IMR-90 (cell line): ENCODE data around the gene HNRNPUL1. TPM values are rescaled to one million over a fixed set of nuclear protein-coding genes. Genes with fewer than 3 reads are reported as not detected.

Experiments used
- ATAC-seq: fragments of 200-7000 bp; cut with Tn5 transposase; 2 replicates; pipeline ENCODE4 v1.9.1; 2020; ENCODE audit warnings: low read depth, mild to moderate bottlenecking, moderate library complexity
- BruUV-seq: library from RNA; stranded (reverse); fragments of 400-500 nt; replicated peaks from 2 replicates; lab custom pipeline; 2021; lab: Mats Ljungman, UMichigan
- CTCF ChIA-PET: fragments of 300-600 bp; formaldehyde crosslinking; extraction: SDS; loops from one replicate; lab custom pipeline; 2021; ENCODE audit warnings: antibody characterized with exemption; lab: Yijun Ruan, JAX
- POLR2A ChIA-PET: fragments of 300-600 bp; sonication (Branson Sonifier 250); formaldehyde crosslinking; loops from one replicate; lab custom pipeline; 2022; ENCODE audit warnings: antibody characterized with exemption; ENCODE audit not compliant: unreplicated experiment; lab: Charles Lee
- DNase-seq: peaks from one replicate; pipeline ENCODE4 v3.0.0; 2013
- H2AFZ ChIP-seq: replicated peaks from 2 replicates; pipeline ENCODE3; 2013; ENCODE audit warnings: low read length, mild to moderate bottlenecking; ENCODE audit not compliant: poor library complexity
- H2AK5ac ChIP-seq: 2 replicates; pipeline ENCODE4 v1.6.1; 2013; ENCODE audit warnings: low read depth, low read length, inconsistent platforms
- H2AK9ac ChIP-seq: replicated peaks from 2 replicates; pipeline ENCODE3; 2013; ENCODE audit warnings: mild to moderate bottlenecking, low read depth, low read length, moderate library complexity; ENCODE audit not compliant: poor library complexity
- H2BK120ac ChIP-seq: 2 replicates; pipeline ENCODE4 v1.6.1; 2013; ENCODE audit warnings: low read depth, low read length, inconsistent platforms
- H2BK15ac ChIP-seq: 3 replicates; pipeline ENCODE4 v1.6.1; 2013; ENCODE audit warnings: low read depth, low read length, inconsistent platforms
- H2BK20ac ChIP-seq: 2 replicates; pipeline ENCODE4 v1.6.1; 2013; ENCODE audit warnings: low read depth, mild to moderate bottlenecking, inconsistent platforms, low read length, moderate library complexity
- H2BK5ac ChIP-seq: 2 replicates; pipeline ENCODE4 v1.6.1; 2013; ENCODE audit warnings: mild to moderate bottlenecking, low read depth, low read length, inconsistent platforms; ENCODE audit not compliant: poor library complexity, severe bottlenecking
- H3K14ac ChIP-seq: replicated peaks from 2 replicates; pipeline ENCODE4 v1.6.1; 2013; ENCODE audit warnings: low read depth, low read length, inconsistent platforms
- H3K18ac ChIP-seq: 2 replicates; pipeline ENCODE4 v1.6.1; 2013; ENCODE audit warnings: low read depth, low read length, control low read depth
- H3K23ac ChIP-seq: 2 replicates; pipeline ENCODE4 v1.6.1; 2013; ENCODE audit warnings: low read depth, low read length, inconsistent platforms
- H3K27ac ChIP-seq: 2 replicates; pipeline ENCODE4 v1.5.1; 2013; ENCODE audit warnings: mild to moderate bottlenecking, control low read depth, low read length; ENCODE audit not compliant: insufficient read depth
- H3K27me3 ChIP-seq: 2 replicates; pipeline ENCODE4 v1.6.1; 2013; ENCODE audit warnings: low read length; ENCODE audit not compliant: control insufficient read depth, insufficient read depth
- H3K36me3 ChIP-seq: 2 replicates; pipeline ENCODE4 v1.6.1; 2013; ENCODE audit warnings: low read length, mixed read lengths; ENCODE audit not compliant: control insufficient read depth, insufficient read depth
- H3K4ac ChIP-seq: 2 replicates; pipeline ENCODE4 v1.6.1; 2013; ENCODE audit warnings: low read depth, low read length, inconsistent platforms
- H3K4me1 ChIP-seq: 2 replicates; pipeline ENCODE4 v1.6.1; 2013; ENCODE audit warnings: low read length, mixed read lengths; ENCODE audit not compliant: control insufficient read depth, insufficient read depth
- H3K4me2 ChIP-seq: 2 replicates; pipeline ENCODE4 v1.6.1; 2013; ENCODE audit warnings: low read depth, mild to moderate bottlenecking, control low read depth, low read length, moderate library complexity
- H3K4me3 ChIP-seq: 2 replicates; pipeline ENCODE4 v1.5.1; 2013; ENCODE audit warnings: low read depth, mild to moderate bottlenecking, control low read depth, low read length, moderate library complexity; ENCODE audit not compliant: insufficient read depth
- H3K56ac ChIP-seq: 2 replicates; pipeline ENCODE4 v1.6.1; 2013; ENCODE audit warnings: low read length, inconsistent platforms; ENCODE audit not compliant: insufficient read depth; ENCODE audit errors: extremely low read depth
- H3K79me1 ChIP-seq, 2 experiments: 2 replicates each; pipeline ENCODE4 v1.6.1; 2013; ENCODE audit warnings: low read length in 2 of 2, inconsistent platforms in 1 of 2, low read depth in 1 of 2
- H3K9ac ChIP-seq: 2 replicates; pipeline ENCODE4 v1.6.1; 2013; ENCODE audit warnings: low read depth, low read length, control low read depth
- H3K9me1 ChIP-seq: 2 replicates; pipeline ENCODE4 v1.6.1; 2013; ENCODE audit warnings: low read length, inconsistent platforms; ENCODE audit not compliant: insufficient read depth
- H3K9me3 ChIP-seq: 2 replicates; pipeline ENCODE4 v1.6.1; 2013; ENCODE audit warnings: low read length; ENCODE audit not compliant: control insufficient read depth, insufficient read depth
- H4K20me1 ChIP-seq: 2 replicates; pipeline ENCODE4 v1.6.1; 2013; ENCODE audit warnings: low read length, inconsistent platforms; ENCODE audit not compliant: insufficient read depth
- H4K5ac ChIP-seq: 2 replicates; pipeline ENCODE4 v1.6.1; 2013; ENCODE audit warnings: mild to moderate bottlenecking, low read depth, low read length, control low read depth
- H4K8ac ChIP-seq, 2 experiments: 2 replicates each; pipeline ENCODE4 v1.6.1; 2013; ENCODE audit warnings: low read depth in 2 of 2, low read length in 2 of 2, control low read depth in 1 of 2, inconsistent platforms in 1 of 2
- H4K91ac ChIP-seq: 2 replicates; pipeline ENCODE4 v1.6.1; 2013; ENCODE audit warnings: low read depth, low read length, inconsistent platforms; ENCODE audit not compliant: insufficient read depth
- BHLHE40 ChIP-seq: fragments of 150-350 bp; IDR thresholded peaks from 2 replicates; pipeline ENCODE4 v1.6.1; 2016; ENCODE audit warnings: mild to moderate bottlenecking, low read depth, low read length
- CEBPB ChIP-seq: IDR thresholded peaks from 2 replicates; pipeline ENCODE4 v1.6.1; 2012; ENCODE audit warnings: low read depth, low read length, improper control_type of control experiment
- CHD1 ChIP-seq: IDR thresholded peaks from 2 replicates; pipeline ENCODE4 v1.6.1; 2012; ENCODE audit warnings: low read depth, low read length, improper control_type of control experiment
- ELK1 ChIP-seq: fragments of 150-350 bp; IDR thresholded peaks from 2 replicates; pipeline ENCODE4 v1.6.1; 2016; ENCODE audit warnings: low read depth, mild to moderate bottlenecking, low read length, moderate library complexity, borderline replicate concordance
- FOS ChIP-seq: fragments of 150-350 bp; IDR thresholded peaks from 2 replicates; pipeline ENCODE4 v1.6.1; 2016; ENCODE audit warnings: low read depth, low read length
- MAFK ChIP-seq: IDR thresholded peaks from 2 replicates; pipeline ENCODE4 v1.6.1; 2012; ENCODE audit warnings: low read depth, low read length, improper control_type of control experiment
- NFE2L2 ChIP-seq: fragments of 150-350 bp; IDR thresholded peaks from 2 replicates; pipeline ENCODE4 v1.6.1; 2016; ENCODE audit warnings: low read depth, mild to moderate bottlenecking, low read length
- POLR2A ChIP-seq: IDR thresholded peaks from 2 replicates; pipeline ENCODE4 v1.6.1; 2012; ENCODE audit warnings: mild to moderate bottlenecking, low read depth, low read length
- RAD21 ChIP-seq: IDR thresholded peaks from 2 replicates; pipeline ENCODE4 v1.6.1; 2012; ENCODE audit warnings: low read length, improper control_type of control experiment
- RCOR1 ChIP-seq: IDR thresholded peaks from 2 replicates; pipeline ENCODE4 v1.6.1; 2012; ENCODE audit warnings: mild to moderate bottlenecking, low read length, improper control_type of control experiment; ENCODE audit not compliant: insufficient replicate concordance
- RFX5 ChIP-seq: IDR thresholded peaks from 2 replicates; pipeline ENCODE4 v1.8.0; 2012; ENCODE audit warnings: low read depth, mild to moderate bottlenecking, low read length, moderate library complexity
- SMC3 ChIP-seq: fragments of 150-350 bp; IDR thresholded peaks from 2 replicates; pipeline ENCODE4 v1.6.1; 2016; ENCODE audit warnings: low read depth, mild to moderate bottlenecking, antibody characterized with exemption, low read length, moderate library complexity
- USF2 ChIP-seq: fragments of 150-350 bp; IDR thresholded peaks from 2 replicates; pipeline ENCODE4 v1.6.1; 2017; ENCODE audit warnings: mild to moderate bottlenecking, antibody characterized with exemption, low read length, low read depth
- WGBS, 2 experiments: methylation state at CpG; one replicate each; pipeline versions ENCODE4 v1.1.5 to v1.1.7; 2013; ENCODE audit warnings: missing lambda C conversion rate in 2 of 2; ENCODE audit not compliant: insufficient read length in 1 of 2; ENCODE audit errors: extremely low coverage in 2 of 2; 5-methylcytosine and 5-hydroxymethylcytosine counted together
- dilution Hi-C: fragments of 300-500 bp; cut with HindIII; formaldehyde crosslinking; loops from one replicate; pipeline ENCODE4 v1.14.3; 2018; ENCODE audit warnings: low sequenced_read_pairs; ENCODE audit not compliant: unreplicated experiment
- in situ Hi-C: fragments of 300-500 bp; cut with MboI; formaldehyde crosslinking; loops from 3 replicates; pipeline ENCODE4 v1.14.3; 2019; ENCODE audit warnings: low sequenced_read_pairs, inconsistent platforms, mixed read lengths
- intact Hi-C: fragments of 100-400 bp; cut with micrococcal nuclease; formaldehyde crosslinking; loops from 2 replicates; pipeline ENCODE4 v1.10.0; 2022
- polyA plus RNA-seq, 3 experiments: library from polyadenylated mRNA; depleted of rRNA; stranded (reverse); fragments of >200 nt; gene quantifications; 2 replicates each; pipeline ENCODE4 v1.2.3, GENCODE V29; 2012; ENCODE audit warnings: low replicate concordance in 1 of 3
- total RNA-seq: library from RNA; depleted of rRNA; stranded (reverse); fragments of >200 nt; gene quantifications from 2 replicates; pipeline ENCODE4 v1.2.3, GENCODE V29; 2012
- TF ChIP-seq, protein P1 (sequence below): conservative IDR thresholded peaks from 2 replicates; pipeline ENCODE4 v1.5.1; 2012; ENCODE audit warnings: mild to moderate bottlenecking, low read depth, low read length, improper control_type of control experiment

HNRNPUL1 gene
- total and polyA plus RNA-seq, 2 of the 4 experiments (the other 2 are of a cell fraction): 50.7 to 67.3 TPM

- Histone ChIP-seq H3K9me3 (no peaks in the 10 kb centered on the region), H2BK120ac (no peak overlapping the region), H3K18ac (no peak overlapping the region), H3K36me3 (peaks cover 59% of the 10 kb centered on the region), H4K20me1 (peaks cover 40% of the 10 kb centered on the region), H3K4me2 (no peak overlapping the region), H3K79me1 (peaks cover 45 to 71% of the 10 kb centered on the region in 2 experiments), H4K91ac (no peak overlapping the region), H3K9ac (no peak overlapping the region), H2AK9ac (no peak overlapping the region), H3K23ac (no peak overlapping the region), H2BK5ac (no peak overlapping the region), H3K14ac (no peak overlapping the region), H3K4me1 (peaks cover 9% of the 10 kb centered on the region), H3K27me3 (no peaks in the 10 kb centered on the region), H3K56ac (no peak overlapping the region), H2BK20ac (no peak overlapping the region), H2AFZ (no peak overlapping the region), H2AK5ac (no peak overlapping the region), H3K4me3 (no peak overlapping the region), H2BK15ac (no peak overlapping the region), H3K27ac (no peak overlapping the region), H3K4ac (no peak overlapping the region), H3K9me1 (peaks cover 8% of the 10 kb centered on the region; the same call in 1 of the 2 replicates), H4K5ac (no peak overlapping the region), H4K8ac (no peak overlapping the region)
- BruUV-seq: no TSS peak
- ChIA-PET CTCF (no interaction called here), POLR2A (interaction anchor here (0.6 kb wide), 1 partner anchor 96 kb away, joined by 4 read pairs; no protein-coding TSS in a partner anchor)
- TF ChIP-seq RFX5 (no peak), POLR2A (no peak), ELK1 (no peak), MAFK (no peak), SMC3 (no peak), RAD21 (no peak), RCOR1 (no peak), FOS (no peak), CHD1 (no peak), CEBPB (no peak), NFE2L2 (no peak), USF2 (no peak), BHLHE40 (no peak)
- TF ChIP-seq, protein P1, sequence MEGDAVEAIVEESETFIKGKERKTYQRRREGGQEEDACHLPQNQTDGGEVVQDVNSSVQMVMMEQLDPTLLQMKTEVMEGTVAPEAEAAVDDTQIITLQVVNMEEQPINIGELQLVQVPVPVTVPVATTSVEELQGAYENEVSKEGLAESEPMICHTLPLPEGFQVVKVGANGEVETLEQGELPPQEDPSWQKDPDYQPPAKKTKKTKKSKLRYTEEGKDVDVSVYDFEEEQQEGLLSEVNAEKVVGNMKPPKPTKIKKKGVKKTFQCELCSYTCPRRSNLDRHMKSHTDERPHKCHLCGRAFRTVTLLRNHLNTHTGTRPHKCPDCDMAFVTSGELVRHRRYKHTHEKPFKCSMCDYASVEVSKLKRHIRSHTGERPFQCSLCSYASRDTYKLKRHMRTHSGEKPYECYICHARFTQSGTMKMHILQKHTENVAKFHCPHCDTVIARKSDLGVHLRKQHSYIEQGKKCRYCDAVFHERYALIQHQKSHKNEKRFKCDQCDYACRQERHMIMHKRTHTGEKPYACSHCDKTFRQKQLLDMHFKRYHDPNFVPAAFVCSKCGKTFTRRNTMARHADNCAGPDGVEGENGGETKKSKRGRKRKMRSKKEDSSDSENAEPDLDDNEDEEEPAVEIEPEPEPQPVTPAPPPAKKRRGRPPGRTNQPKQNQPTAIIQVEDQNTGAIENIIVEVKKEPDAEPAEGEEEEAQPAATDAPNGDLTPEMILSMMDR: no peak
- intact Hi-C loops: no loop called here
- in situ Hi-C loops: loop anchor here (25.0 kb wide), 1 partner anchor 607 kb away; no protein-coding TSS in a partner anchor
- WGBS, 2 experiments: 100% methylated on average over 3 of the region's 5 CpGs; no CpG with 5 or more reads in 1 of the 2 experiments
- DNase-seq (no peak), ATAC-seq (no peak)
- dilution Hi-C loops: no loop called here
These were observed 5.4 kb downstream of the HNRNPUL1 start for GRCh38 chr19:41269571-41269970.
